B cell (primary cell): ENCODE data around the gene HOXB4. TPM values are rescaled to one million over a fixed set of nuclear protein-coding genes. Genes with fewer than 3 reads are reported as not detected.

ENCODE experiments used
- ATAC-seq: fragments of 200-7000 bp; cut with Tn5 transposase; one replicate; pipeline ENCODE4 v1.10.0; 2021; ENCODE audit warnings: low read depth, mild to moderate bottlenecking, moderate number of reproducible peaks, moderate library complexity
- CTCF ChIA-PET: fragments of 350-600 bp; sonication (Branson Sonifier 250); formaldehyde crosslinking; loops from one replicate; lab custom pipeline; 2021; ENCODE audit warnings: antibody characterized with exemption, inconsistent platforms; lab: Charles Lee
- POLR2A ChIA-PET: fragments of 350-600 bp; sonication (Branson Sonifier 250); formaldehyde crosslinking; loops from one replicate; lab custom pipeline; 2021; ENCODE audit warnings: antibody characterized with exemption; lab: Charles Lee
- DNase-seq: peaks from one replicate; pipeline ENCODE4 v3.0.0; 2013
- H2AFZ ChIP-seq: 2 replicates; pipeline ENCODE4 v1.6.1; 2012; ENCODE audit warnings: mild to moderate bottlenecking, low read depth, low read length; ENCODE audit not compliant: insufficient read depth, poor library complexity, severe bottlenecking
- H3K27ac ChIP-seq, 2 donors: 1 replicate in 1 of 2; 2 replicates in 1 of 2; pipeline ENCODE4 v1.5.1; 2012 to 2013; ENCODE audit warnings: low read length in 2 of 2, mild to moderate bottlenecking in 2 of 2, moderate library complexity in 1 of 2
- H3K27me3 ChIP-seq, 4 experiments: fragments of 200-600 bp in 1 of 4; sonication (generic) in 1 of 4; replicated peaks in 1 of 4; 1 replicate in 2 of 4; 2 replicates in 2 of 4; pipeline versions ENCODE4 v1.6.1 to v1.7.0; 2013 to 2016; ENCODE audit warnings: low read length in 3 of 4, mild to moderate bottlenecking in 2 of 4, mixed read lengths in 1 of 4, moderate library complexity in 1 of 4; ENCODE audit not compliant: insufficient read depth in 4 of 4, control insufficient read depth in 3 of 4; ENCODE audit errors: control extremely low read depth in 1 of 4
- H3K36me3 ChIP-seq, 2 experiments: replicated peaks in 1 of 2; 1 replicate in 1 of 2; 2 replicates in 1 of 2; pipeline versions ENCODE4 v1.6.1 to v1.7.1; 2013; ENCODE audit warnings: low read length in 1 of 2; ENCODE audit not compliant: insufficient read depth in 2 of 2, control insufficient read depth in 1 of 2; ENCODE audit errors: control extremely low read depth in 1 of 2, extremely low read depth in 1 of 2
- H3K4me1 ChIP-seq, 2 donors: fragments of 200-600 bp in 1 of 2; sonication (generic) in 1 of 2; 1 replicate in 1 of 2; 2 replicates in 1 of 2; pipeline versions ENCODE4 v1.5.1 to v1.6.1; 2013 to 2017; ENCODE audit warnings: low read length in 2 of 2; ENCODE audit not compliant: control insufficient read depth in 2 of 2, insufficient read depth in 2 of 2
- H3K4me2 ChIP-seq: replicated peaks from 2 replicates; pipeline ENCODE3; 2012; ENCODE audit warnings: mild to moderate bottlenecking, low read depth, low read length; ENCODE audit not compliant: poor library complexity, severe bottlenecking
- H3K4me3 ChIP-seq, 5 experiments: fragments of 200-600 bp in 1 of 5; sonication (generic) in 1 of 5; 1 replicate in 3 of 5; 2 replicates in 2 of 5; pipeline versions ENCODE4 v1.5.1 to v1.7.0; 2011 to 2016; ENCODE audit warnings: low read length in 4 of 5, mild to moderate bottlenecking in 4 of 5, low read depth in 2 of 5, control low read depth in 1 of 5, moderate library complexity in 1 of 5; ENCODE audit not compliant: insufficient read depth in 1 of 5; ENCODE audit errors: control extremely low read depth in 1 of 5, extremely low read depth in 1 of 5
- H3K79me2 ChIP-seq: fragments of 200-600 bp; sonication (generic); one replicate; pipeline ENCODE4 v1.6.0; 2016; ENCODE audit warnings: low read length; ENCODE audit not compliant: control insufficient read depth, insufficient read depth
- H3K9ac ChIP-seq: fragments of 200-600 bp; sonication (generic); 2 replicates; pipeline ENCODE4 v1.6.1; 2017; ENCODE audit warnings: mild to moderate bottlenecking, low read length, moderate library complexity
- H3K9me3 ChIP-seq, 3 donors: one replicate each; pipeline versions ENCODE4 v1.6.1 to v1.7.1; 2013; ENCODE audit warnings: low read length in 2 of 3; ENCODE audit not compliant: control insufficient read depth in 2 of 3, insufficient read depth in 1 of 3; ENCODE audit errors: control extremely low read depth in 1 of 3
- H4K20me1 ChIP-seq: 2 replicates; pipeline ENCODE4 v1.6.0; 2012; ENCODE audit warnings: mild to moderate bottlenecking, low read length; ENCODE audit not compliant: insufficient read depth, control insufficient read depth, poor library complexity, severe bottlenecking
- H3K27ac Mint-ChIP-seq: one replicate; pipeline ENCODE4 v1.8.0; 2021; ENCODE audit warnings: mixed read lengths
- H3K27me3 Mint-ChIP-seq: one replicate; pipeline ENCODE4 v1.8.0; 2021; ENCODE audit warnings: mixed read lengths
- H3K4me1 Mint-ChIP-seq: one replicate; pipeline ENCODE4 v1.8.0; 2021; ENCODE audit warnings: mixed read lengths
- H3K4me3 Mint-ChIP-seq: one replicate; pipeline ENCODE4 v1.8.0; 2021; ENCODE audit warnings: mixed read lengths
- H3K9me3 Mint-ChIP-seq: one replicate; pipeline ENCODE4 v1.8.0; 2022; ENCODE audit warnings: mixed read lengths; ENCODE audit not compliant: insufficient read depth
- EZH2 ChIP-seq: IDR thresholded peaks from 2 replicates; pipeline ENCODE4 v1.6.1; 2012; ENCODE audit warnings: borderline replicate concordance, low read depth, mild to moderate bottlenecking, moderate library complexity, low read length; ENCODE audit not compliant: insufficient read depth, poor library complexity, severe bottlenecking
- whole genome bisulfite sequencing: methylation state at CpG from one replicate; pipeline ENCODE4 v1.1.5; 2013; ENCODE audit warnings: missing lambda C conversion rate; ENCODE audit not compliant: insufficient coverage; 5-methylcytosine and 5-hydroxymethylcytosine counted together
- intact Hi-C: fragments of 100-400 bp; cut with micrococcal nuclease; formaldehyde crosslinking; loops from one replicate; pipeline ENCODE4 v1.10.0; 2022
- polyA plus RNA-seq: library from polyadenylated mRNA; depleted of rRNA; stranded (reverse); fragments of >200 nt; gene quantifications from 2 replicates; pipeline ENCODE4 v1.2.3, GENCODE V29; 2012
- total RNA-seq, 2 donors: library from RNA; stranded (reverse); fragments of 120-200 nt in 1 of 2; gene quantifications; 1 replicate in 1 of 2; 2 replicates in 1 of 2; pipeline versions ENCODE4 v1.2.3 to v1.2.4, GENCODE V29; 2013 to 2022
- TF ChIP-seq, protein P1 (sequence below): fragments of 200-600 bp; IDR thresholded peaks from one replicate; pipeline ENCODE4 v1.8.0; 2022; ENCODE audit warnings: antibody characterized with exemption, mild to moderate bottlenecking

HOXB4 gene
- total and polyA plus RNA-seq, 2 donors (not counting 1 experiment from before 2014, with no cell fraction given) = 0.85 to 1.7 TPM

- DNase-seq = no peak
- no peaks in the 10 kb centered on the region for H3K36me3 ChIP-seq
- H4K20me1 ChIP-seq = no peaks in the 10 kb centered on the region
- peaks cover 74% of the 10 kb centered on the region for H3K27me3 Mint-ChIP-seq
- H3K9me3 ChIP-seq = peaks cover 0 to 11% (median 0%) of the 10 kb centered on the region in 3 donors
- H3K27me3 ChIP-seq = peaks cover 0 to 96% (median 63%) of the 10 kb centered on the region in 4 experiments
- no peaks in the 10 kb centered on the region for H3K9me3 Mint-ChIP-seq
- no peak overlapping the region for H3K4me3 Mint-ChIP-seq
- no peak overlapping the region for H3K4me3 ChIP-seq
- CTCF ChIA-PET = interaction anchor here (1.0 to 2.7 kb wide), 7 partner anchors 10 to 548 kb away, joined by 3 to 11 read pairs (median 6); no protein-coding TSS in a partner anchor
- POLR2A ChIA-PET = no interaction called here
- intact Hi-C loops = no loop called here
- no peaks in the 10 kb centered on the region for H3K79me2 ChIP-seq
- no peak overlapping the region for H3K27ac Mint-ChIP-seq
- no peak overlapping the region for H3K9ac ChIP-seq
- no peak overlapping the region for H3K27ac ChIP-seq
- TF ChIP-seq EZH2 = no peak
- TF ChIP-seq, protein P1, sequence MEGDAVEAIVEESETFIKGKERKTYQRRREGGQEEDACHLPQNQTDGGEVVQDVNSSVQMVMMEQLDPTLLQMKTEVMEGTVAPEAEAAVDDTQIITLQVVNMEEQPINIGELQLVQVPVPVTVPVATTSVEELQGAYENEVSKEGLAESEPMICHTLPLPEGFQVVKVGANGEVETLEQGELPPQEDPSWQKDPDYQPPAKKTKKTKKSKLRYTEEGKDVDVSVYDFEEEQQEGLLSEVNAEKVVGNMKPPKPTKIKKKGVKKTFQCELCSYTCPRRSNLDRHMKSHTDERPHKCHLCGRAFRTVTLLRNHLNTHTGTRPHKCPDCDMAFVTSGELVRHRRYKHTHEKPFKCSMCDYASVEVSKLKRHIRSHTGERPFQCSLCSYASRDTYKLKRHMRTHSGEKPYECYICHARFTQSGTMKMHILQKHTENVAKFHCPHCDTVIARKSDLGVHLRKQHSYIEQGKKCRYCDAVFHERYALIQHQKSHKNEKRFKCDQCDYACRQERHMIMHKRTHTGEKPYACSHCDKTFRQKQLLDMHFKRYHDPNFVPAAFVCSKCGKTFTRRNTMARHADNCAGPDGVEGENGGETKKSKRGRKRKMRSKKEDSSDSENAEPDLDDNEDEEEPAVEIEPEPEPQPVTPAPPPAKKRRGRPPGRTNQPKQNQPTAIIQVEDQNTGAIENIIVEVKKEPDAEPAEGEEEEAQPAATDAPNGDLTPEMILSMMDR = no peak
- no peak overlapping the region for H2AFZ ChIP-seq
- WGBS = 83% methylated on average over 3 of the region's 11 CpGs
- ATAC-seq = no peak
- H3K4me1 Mint-ChIP-seq = peaks cover 27% of the 10 kb centered on the region
- H3K4me1 ChIP-seq = peaks cover 39 to 43% of the 10 kb centered on the region in 2 donors
- no peak overlapping the region for H3K4me2 ChIP-seq
These were observed 44.7 kb upstream of the HOXB4 start for GRCh38 chr17:48622857-48623256.
